WI38 (cell line): ENCODE data around the gene RER1.
A peak's percentile ranks its signal among the peaks of the same experiment; 100 is the strongest.

Source experiments
- H3K4me3 ChIP-seq: 2 replicates; pipeline ENCODE4 v1.5.1; 2011; ENCODE audit warnings: low read depth, mild to moderate bottlenecking, control low read depth, low read length
- TF ChIP-seq, protein P1 (sequence below): IDR thresholded peaks from 2 replicates; pipeline ENCODE4 v1.5.1; 2012; ENCODE audit warnings: low read depth, mild to moderate bottlenecking, control low read depth, low read length

The RER1 gene

DNA sequence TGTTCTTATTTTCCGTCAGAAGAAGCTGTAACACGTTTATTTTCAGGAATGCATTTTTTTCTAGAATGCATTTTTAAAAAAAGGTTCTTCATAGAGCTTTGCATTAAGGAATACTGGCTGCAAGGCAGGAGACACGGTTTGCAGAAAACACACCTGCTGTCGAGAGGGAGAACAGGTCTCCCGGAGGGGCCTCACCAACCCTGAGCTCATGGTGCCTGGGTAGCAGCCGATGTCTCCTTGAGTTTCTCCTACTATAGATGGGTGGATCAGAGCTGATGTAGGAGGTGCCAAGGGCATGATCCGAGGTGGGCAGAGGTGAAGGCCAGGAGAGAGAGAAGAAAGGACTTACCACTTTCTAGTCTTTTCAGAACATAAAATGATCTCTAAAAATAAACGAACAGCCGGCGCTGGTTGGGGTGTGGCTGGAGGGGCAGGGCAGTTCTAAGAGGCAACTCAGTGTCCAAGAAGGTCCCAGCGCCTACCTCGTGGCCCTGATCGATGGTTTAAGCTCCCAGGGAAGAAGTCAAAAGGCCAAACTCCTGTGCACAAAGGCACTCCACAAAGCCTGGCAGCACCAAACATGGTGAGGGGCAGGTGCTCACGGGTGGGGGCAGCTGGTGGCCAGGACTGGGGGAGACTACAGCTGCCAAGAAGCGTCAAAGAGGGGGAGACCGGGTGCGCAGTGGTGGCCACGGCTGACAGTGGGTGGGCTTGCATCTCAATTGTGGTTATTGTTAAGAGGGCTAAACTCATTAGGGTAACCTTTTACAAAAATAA is 12.5 kb upstream of the RER1 start:
- no peak overlapping the region for H3K4me3 ChIP-seq
- TF ChIP-seq, protein P1, sequence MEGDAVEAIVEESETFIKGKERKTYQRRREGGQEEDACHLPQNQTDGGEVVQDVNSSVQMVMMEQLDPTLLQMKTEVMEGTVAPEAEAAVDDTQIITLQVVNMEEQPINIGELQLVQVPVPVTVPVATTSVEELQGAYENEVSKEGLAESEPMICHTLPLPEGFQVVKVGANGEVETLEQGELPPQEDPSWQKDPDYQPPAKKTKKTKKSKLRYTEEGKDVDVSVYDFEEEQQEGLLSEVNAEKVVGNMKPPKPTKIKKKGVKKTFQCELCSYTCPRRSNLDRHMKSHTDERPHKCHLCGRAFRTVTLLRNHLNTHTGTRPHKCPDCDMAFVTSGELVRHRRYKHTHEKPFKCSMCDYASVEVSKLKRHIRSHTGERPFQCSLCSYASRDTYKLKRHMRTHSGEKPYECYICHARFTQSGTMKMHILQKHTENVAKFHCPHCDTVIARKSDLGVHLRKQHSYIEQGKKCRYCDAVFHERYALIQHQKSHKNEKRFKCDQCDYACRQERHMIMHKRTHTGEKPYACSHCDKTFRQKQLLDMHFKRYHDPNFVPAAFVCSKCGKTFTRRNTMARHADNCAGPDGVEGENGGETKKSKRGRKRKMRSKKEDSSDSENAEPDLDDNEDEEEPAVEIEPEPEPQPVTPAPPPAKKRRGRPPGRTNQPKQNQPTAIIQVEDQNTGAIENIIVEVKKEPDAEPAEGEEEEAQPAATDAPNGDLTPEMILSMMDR, result no peak

DNA sequence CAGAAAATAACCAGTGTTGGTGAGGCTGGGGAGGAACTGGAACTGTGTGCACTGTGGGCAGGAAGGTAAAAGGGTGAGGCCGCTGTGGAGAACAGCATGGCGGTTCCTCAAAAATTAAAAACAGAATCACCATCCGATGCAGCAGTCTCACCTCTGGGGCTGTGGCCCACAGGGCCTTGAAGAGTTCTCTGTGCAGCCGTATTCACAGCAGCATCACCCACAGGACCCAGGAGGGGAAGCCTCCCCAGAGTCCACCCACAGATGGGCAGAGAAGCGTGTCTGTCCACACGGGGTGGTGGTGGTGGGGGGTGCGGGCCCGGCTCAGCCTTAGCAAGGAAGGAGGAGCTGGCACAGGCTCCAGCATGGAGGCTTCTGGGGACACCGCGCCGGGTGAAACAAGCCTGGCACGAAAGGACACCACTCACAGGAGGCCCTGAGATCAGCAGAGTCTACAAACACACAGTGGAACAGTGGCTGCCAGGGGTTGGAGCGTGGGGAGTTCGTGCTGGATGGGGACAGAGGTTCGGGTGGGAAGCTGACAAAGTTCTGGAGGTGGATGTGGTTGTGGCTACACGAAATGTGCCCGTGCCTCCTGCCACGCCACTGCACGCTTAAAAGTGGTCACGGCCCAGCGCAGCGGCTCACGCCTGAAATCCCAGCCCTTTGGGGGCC is 11.8 kb upstream of the RER1 start:
- H3K4me3 ChIP-seq, result no peak overlapping the region

DNA sequence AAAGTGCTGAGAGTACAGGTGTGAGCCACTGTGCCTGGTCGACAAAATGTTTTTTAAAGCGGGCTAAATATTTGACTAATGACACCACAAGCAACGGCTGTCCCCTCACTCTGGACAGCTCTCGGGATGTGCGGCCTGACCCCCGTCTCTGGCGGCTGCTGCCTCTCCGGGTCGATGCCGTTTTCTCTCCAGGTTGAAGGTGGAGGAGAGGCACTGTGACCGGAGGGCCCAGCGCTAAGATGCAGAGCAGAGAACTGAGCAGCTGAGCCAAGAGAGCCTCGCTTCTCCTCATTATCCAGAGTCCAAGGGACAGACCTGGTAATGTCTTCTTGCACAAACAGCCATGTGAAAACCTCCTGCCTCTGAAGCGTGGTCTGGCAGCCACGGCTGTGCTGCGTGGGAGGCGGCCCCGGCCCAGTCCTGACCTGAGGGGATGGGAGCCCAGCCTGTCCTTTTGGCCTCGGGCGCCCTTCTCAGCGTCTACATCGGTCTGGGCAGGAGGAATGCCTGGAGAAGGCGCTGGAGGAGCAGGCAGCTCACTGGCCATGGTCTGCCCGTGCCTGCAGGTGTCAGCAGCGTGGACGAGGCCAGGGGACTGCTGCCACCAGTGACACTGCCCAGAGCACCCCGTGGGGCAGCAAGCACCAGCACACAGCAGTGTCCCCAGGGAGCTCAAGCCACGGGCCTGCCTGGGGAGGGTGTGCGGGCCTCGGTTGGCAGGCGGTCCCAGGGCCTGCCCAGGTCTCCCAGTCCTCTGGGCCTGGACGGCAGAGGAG is 10.6 kb upstream of the RER1 start:
- TF ChIP-seq, protein P1, result no peak
- H3K4me3 ChIP-seq, result no peak overlapping the region

More for the DNA sequence above, 11.8 kb upstream of the RER1 start:
- TF ChIP-seq, protein P1, result no peak

DNA sequence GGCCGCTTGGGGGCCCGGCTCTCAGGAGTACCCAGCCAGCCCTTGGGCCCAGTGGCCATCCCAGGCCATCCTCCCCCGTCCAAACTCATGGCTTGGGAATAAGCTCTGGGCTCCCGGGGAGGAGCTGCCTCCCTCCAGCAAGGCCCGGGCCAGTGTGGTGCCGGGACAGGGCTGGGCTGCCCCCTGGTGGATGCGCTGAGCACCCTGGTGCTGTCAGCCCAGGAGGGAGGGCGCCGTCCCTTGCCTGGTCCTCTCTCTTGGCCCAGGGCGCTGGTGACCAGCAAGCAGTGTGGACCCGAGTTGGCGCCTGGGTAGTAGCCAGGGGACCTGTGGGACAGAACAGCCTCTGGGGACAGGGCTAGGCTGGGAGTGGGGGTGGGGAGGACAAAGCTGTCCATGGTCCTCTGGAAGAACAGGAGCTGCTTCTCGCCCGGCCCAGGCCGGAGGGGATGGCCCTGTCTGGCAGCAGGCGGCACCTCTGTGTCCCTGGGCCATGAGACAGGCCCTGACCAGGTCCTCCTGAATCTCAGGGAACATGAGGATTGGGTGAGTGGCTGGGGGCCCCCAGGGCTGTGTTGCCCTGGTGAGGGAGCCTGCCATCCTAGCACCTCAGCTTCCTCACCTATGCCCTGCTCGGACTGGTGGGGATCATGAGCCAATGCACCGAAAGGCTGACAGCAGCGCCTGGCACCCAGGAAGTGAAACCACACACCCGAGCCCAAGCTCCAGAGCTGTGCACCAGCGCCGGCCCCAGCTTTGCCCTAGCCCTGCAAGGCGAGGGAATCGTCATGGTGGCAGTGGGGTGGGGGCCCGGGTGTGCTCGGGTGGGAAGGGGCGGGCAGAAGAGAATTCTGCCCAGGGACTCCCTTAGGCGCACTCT is 9.7 kb upstream of the RER1 start:
- TF ChIP-seq, protein P1, result peak; percentile 86
- H3K4me3 ChIP-seq, result no peak overlapping the region

- TF ChIP-seq, protein P1, result peak; percentile 61
- H3K4me3 ChIP-seq, result no peak overlapping the region
Observed at GRCh38 chr1:2382621-2383361, 8.8 kb upstream of the RER1 start.

DNA sequence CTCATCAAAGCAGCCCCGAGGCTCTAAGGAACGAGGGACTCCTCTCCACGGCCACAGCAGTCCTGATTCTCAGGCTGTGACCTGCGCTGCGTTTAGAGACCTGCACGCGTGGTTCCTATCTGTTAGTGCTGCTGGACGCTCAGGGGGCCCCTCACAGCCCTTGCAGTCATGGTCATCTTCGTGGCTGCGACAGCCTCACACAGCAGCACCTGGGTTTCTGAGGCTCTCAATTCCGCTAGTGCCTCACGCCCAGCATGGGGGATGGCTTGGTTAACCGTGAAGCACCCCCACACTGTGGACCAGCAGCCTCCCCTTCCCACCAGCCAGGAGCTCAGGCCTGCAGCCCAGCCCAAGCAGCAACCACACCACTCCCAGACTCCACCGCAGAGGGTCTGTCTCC is 8.1 kb upstream of the RER1 start:
- no peak overlapping the region for H3K4me3 ChIP-seq

More for the DNA sequence above, 8.1 kb upstream of the RER1 start:
- TF ChIP-seq, protein P1, result no peak
